Neural cell (in vitro differentiated cells): ENCODE measurements around the gene DLG2. TPM values are rescaled to one million over a fixed set of nuclear protein-coding genes. Genes with fewer than 3 reads are reported as not detected.

Experiments used
- H2AFZ ChIP-seq: fragments of 200-600, 300-800 bp; sonication (generic), shearing (Covaris generic); 2 replicates; pipeline ENCODE4 v1.6.0; 2014; ENCODE audit warnings: low read depth, mild to moderate bottlenecking, antibody characterized with exemption, low read length, moderate library complexity
- H3F3A ChIP-seq: fragments of 200-600 bp; shearing (Covaris generic); 2 replicates; pipeline ENCODE4 v1.6.1; 2016; ENCODE audit warnings: mild to moderate bottlenecking, moderate library complexity, mixed read lengths, antibody characterized with exemption, low read length; ENCODE audit not compliant: insufficient read depth, poor library complexity, severe bottlenecking
- H3K27ac ChIP-seq: fragments of 200-600, 300-800 bp; sonication (generic), shearing (Covaris generic); 2 replicates; pipeline ENCODE4 v1.5.1; 2014; ENCODE audit warnings: mild to moderate bottlenecking, low read length, moderate library complexity
- H3K27me3 ChIP-seq: fragments of 300-800, 200-600 bp; sonication (generic), shearing (Covaris generic); 2 replicates; pipeline ENCODE4 v1.6.0; 2014; ENCODE audit warnings: mild to moderate bottlenecking, low read depth, low read length, moderate library complexity; ENCODE audit not compliant: insufficient read depth
- H3K36me3 ChIP-seq: fragments of 300-800, 200-600 bp; sonication (generic), shearing (Covaris generic); 2 replicates; pipeline ENCODE4 v1.5.1; 2014; ENCODE audit warnings: mild to moderate bottlenecking, antibody characterized with exemption, low read length, moderate library complexity; ENCODE audit not compliant: insufficient read depth
- H3K4me2 ChIP-seq: fragments of 300-800, 200-600 bp; sonication (generic), shearing (Covaris generic); 2 replicates; pipeline ENCODE4 v1.6.0; 2014; ENCODE audit warnings: mild to moderate bottlenecking, low read length
- H3K4me3 ChIP-seq: fragments of 300-800, 200-600 bp; sonication (generic), shearing (Covaris generic); 2 replicates; pipeline ENCODE4 v1.5.1; 2014; ENCODE audit warnings: mild to moderate bottlenecking, low read length, moderate library complexity
- H3K79me2 ChIP-seq: fragments of 200-600 bp; shearing (Covaris generic); replicated peaks from 2 replicates; pipeline ENCODE4 v1.6.0; 2014; ENCODE audit warnings: mild to moderate bottlenecking, low read length, moderate library complexity; ENCODE audit not compliant: insufficient read depth
- H3K9ac ChIP-seq: fragments of 300-800, 200-600 bp; sonication (generic), shearing (Covaris generic); 2 replicates; pipeline ENCODE4 v1.6.1; 2016; ENCODE audit warnings: mild to moderate bottlenecking, low read length, mixed read lengths
- H3K9me2 ChIP-seq: fragments of 200-600 bp; shearing (Covaris generic); 2 replicates; pipeline ENCODE4 v1.6.1; 2016; ENCODE audit warnings: mild to moderate bottlenecking, low read length, mixed read lengths; ENCODE audit not compliant: insufficient read depth
- H3K9me3 ChIP-seq: fragments of 200-600, 300-800 bp; sonication (generic), shearing (Covaris generic); 2 replicates; pipeline ENCODE4 v1.6.1; 2016; ENCODE audit warnings: mild to moderate bottlenecking, mixed run types, low read length, moderate library complexity, mixed read lengths
- H4K20me1 ChIP-seq: fragments of 200-600 bp; shearing (Covaris generic); 2 replicates; pipeline ENCODE4 v1.6.1; 2016; ENCODE audit warnings: mild to moderate bottlenecking, mixed run types; ENCODE audit not compliant: insufficient read depth
- CTCF ChIP-seq: fragments of 450-650 bp; IDR thresholded peaks from 2 replicates; pipeline ENCODE4 v1.5.1; 2014; ENCODE audit warnings: antibody characterized with exemption, mild to moderate bottlenecking, moderate library complexity; ENCODE audit not compliant: poor library complexity, severe bottlenecking
- EP300 ChIP-seq: fragments of 450-650 bp; conservative IDR thresholded peaks from 2 replicates; pipeline ENCODE4 v1.6.1; 2014; ENCODE audit warnings: antibody characterized with exemption, mild to moderate bottlenecking, moderate library complexity; ENCODE audit not compliant: poor library complexity, severe bottlenecking
- EZH2 ChIP-seq: fragments of 200-600, 300-800 bp; shearing (Covaris generic), sonication (generic); IDR thresholded peaks from 2 replicates; pipeline ENCODE4 v1.6.1; 2014; ENCODE audit warnings: antibody characterized with exemption, low read length, borderline replicate concordance, mild to moderate bottlenecking; ENCODE audit not compliant: insufficient read depth, poor library complexity, severe bottlenecking
- MXI1 ChIP-seq: fragments of 450-650 bp; conservative IDR thresholded peaks from 2 replicates; pipeline ENCODE4 v1.6.1; 2014; ENCODE audit warnings: antibody characterized with exemption, mild to moderate bottlenecking; ENCODE audit not compliant: poor library complexity, severe bottlenecking
- POLR2AphosphoS5 ChIP-seq: IDR thresholded peaks from 2 replicates; pipeline ENCODE4 v1.6.1; 2012
- RAD21 ChIP-seq: fragments of 450-650 bp; conservative IDR thresholded peaks from 2 replicates; pipeline ENCODE4 v1.6.1; 2014; ENCODE audit warnings: antibody characterized with exemption, mild to moderate bottlenecking, moderate library complexity
- REST ChIP-seq: IDR thresholded peaks from 2 replicates; pipeline ENCODE4 v1.6.1; 2012; ENCODE audit warnings: borderline replicate concordance
- SMC3 ChIP-seq: fragments of 450-650 bp; conservative IDR thresholded peaks from 2 replicates; pipeline ENCODE4 v1.6.1; 2014; ENCODE audit warnings: antibody characterized with exemption, mild to moderate bottlenecking, moderate library complexity; ENCODE audit not compliant: poor library complexity
- TAF1 ChIP-seq: IDR thresholded peaks from 2 replicates; pipeline ENCODE4 v1.6.1; 2012; ENCODE audit warnings: low read depth
- polyA plus RNA-seq: library from polyadenylated mRNA; depleted of rRNA; stranded (reverse); fragments of >200 nt; gene quantifications from 2 replicates; pipeline ENCODE4 v1.2.3, GENCODE V29; 2014

DLG2 gene
- polyA plus RNA-seq, 1 donor from 2014 or later, result 179 TPM

- H3K9me2 ChIP-seq, result no peaks in the 10 kb centered on the region
- no peaks in the 10 kb centered on the region for H4K20me1 ChIP-seq
- TF ChIP-seq EZH2 (no peak), TAF1 (no peak), EP300 (no peak), POLR2AphosphoS5 (no peak), REST (no peak), MXI1 (no peak), CTCF (no peak), SMC3 (no peak), RAD21 (no peak)
- no peak overlapping the region for H2AFZ ChIP-seq
- H3K4me3 ChIP-seq, result no peak overlapping the region
- no peaks in the 10 kb centered on the region for H3K9me3 ChIP-seq
- H3F3A ChIP-seq, result no peaks in the 10 kb centered on the region
- no peak overlapping the region for H3K4me2 ChIP-seq
- no peaks in the 10 kb centered on the region for H3K36me3 ChIP-seq
- H3K27ac ChIP-seq, result no peak overlapping the region
- H3K79me2 ChIP-seq, result no peaks in the 10 kb centered on the region
- H3K9ac ChIP-seq, result no peak overlapping the region
- H3K27me3 ChIP-seq, result no peaks in the 10 kb centered on the region
Measured at GRCh38 chr11:84455691-84456090, 1171.5 kb downstream of the DLG2 start.

GRCh38 chr11:84452211-84452610 is 1174.9 kb downstream of the DLG2 start:
- H3K27ac ChIP-seq, result no peak overlapping the region
- no peaks in the 10 kb centered on the region for H3K36me3 ChIP-seq
- no peaks in the 10 kb centered on the region for H3K9me2 ChIP-seq
- H3F3A ChIP-seq, result no peaks in the 10 kb centered on the region
- H3K4me3 ChIP-seq, result no peak overlapping the region
- no peak for TF ChIP-seq MXI1
- TF ChIP-seq RAD21, result no peak
- no peak for TF ChIP-seq CTCF
- no peak for TF ChIP-seq REST
- no peak for TF ChIP-seq EP300
- TF ChIP-seq POLR2AphosphoS5, result no peak
- TF ChIP-seq EZH2, result no peak
- TF ChIP-seq TAF1, result no peak
- no peak for TF ChIP-seq SMC3
- no peaks in the 10 kb centered on the region for H3K79me2 ChIP-seq
- no peak overlapping the region for H3K9ac ChIP-seq
- no peaks in the 10 kb centered on the region for H3K9me3 ChIP-seq
- H2AFZ ChIP-seq, result no peak overlapping the region
- H3K27me3 ChIP-seq, result no peaks in the 10 kb centered on the region
- no peaks in the 10 kb centered on the region for H4K20me1 ChIP-seq
- no peak overlapping the region for H3K4me2 ChIP-seq
